Activated T-cell treated with anti-CD3 and anti-CD28 coated beads for 24 hours (primary cell): Measurements from ENCODE around the gene PRDX5.

Experiments
- DNase-seq: peaks from one replicate; pipeline ENCODE4 v3.0.0-alpha.2; 2020; ENCODE audit warnings: low read depth

Gene PRDX5

GRCh38 chr11:64347193-64347867 lies 29.4 kb downstream of the PRDX5 start:
- no peak for DNase-seq

GRCh38 chr11:64348383-64349024 lies 30.6 kb downstream of the PRDX5 start:
- DNase-seq: no peak

GRCh38 chr11:64349025-64349387 lies 31.1 kb downstream of the PRDX5 start:
- no peak for DNase-seq

- DNase-seq: no peak
Observed at GRCh38 chr11:64349404-64349803, 31.5 kb downstream of the PRDX5 start.

GRCh38 chr11:64351136-64351631 lies 33.3 kb downstream of the PRDX5 start:
- no peak for DNase-seq

- DNase-seq: no peak
Observed at GRCh38 chr11:64352099-64352994, 34.4 kb downstream of the PRDX5 start.

GRCh38 chr11:64352995-64353714 lies 35.2 kb downstream of the PRDX5 start:
- DNase-seq: no peak

GRCh38 chr11:64353715-64354506 lies 36.0 kb downstream of the PRDX5 start:
- DNase-seq: no peak

- no peak for DNase-seq
Observed at GRCh38 chr11:64355078-64355940, 37.4 kb downstream of the PRDX5 start.

- DNase-seq: no peak
Observed at GRCh38 chr11:64356498-64357411, 38.8 kb downstream of the PRDX5 start.

GRCh38 chr11:64357446-64357845 lies 39.5 kb downstream of the PRDX5 start:
- no peak for DNase-seq

GRCh38 chr11:64357904-64358535 lies 40.1 kb downstream of the PRDX5 start:
- no peak for DNase-seq

GRCh38 chr11:64358536-64358906 lies 40.6 kb downstream of the PRDX5 start:
- no peak for DNase-seq

- DNase-seq: no peak
Observed at GRCh38 chr11:64358907-64359711, 41.2 kb downstream of the PRDX5 start, which contains the start of gene RPS6KA4. RPS6KA4 (plus strand) TSS chr11:64359162; CDS start chr11:64359236, 74 bp downstream.

- no peak for DNase-seq
Observed at GRCh38 chr11:64359712-64360445, 42.0 kb downstream of the PRDX5 start.

- DNase-seq: no peak
Observed at GRCh38 chr11:64360448-64360921, 42.6 kb downstream of the PRDX5 start.

- no peak for DNase-seq
Observed at GRCh38 chr11:64361659-64362058, 43.7 kb downstream of the PRDX5 start.
